GM21447 (cell line): Measurements from ENCODE around the gene RSPH3.
"Not testable (repeated sequence)": the region's sequence is repeated elsewhere in the genome, so short reads cannot be mapped to it uniquely, and the experiment has no call there.

Experiments used
- ATAC-seq: cut with Tn5 transposase; IDR thresholded peaks from one replicate; pipeline ENCODE4 v1.9.1; 2021; ENCODE audit not compliant: unreplicated experiment

RSPH3 gene

DNA sequence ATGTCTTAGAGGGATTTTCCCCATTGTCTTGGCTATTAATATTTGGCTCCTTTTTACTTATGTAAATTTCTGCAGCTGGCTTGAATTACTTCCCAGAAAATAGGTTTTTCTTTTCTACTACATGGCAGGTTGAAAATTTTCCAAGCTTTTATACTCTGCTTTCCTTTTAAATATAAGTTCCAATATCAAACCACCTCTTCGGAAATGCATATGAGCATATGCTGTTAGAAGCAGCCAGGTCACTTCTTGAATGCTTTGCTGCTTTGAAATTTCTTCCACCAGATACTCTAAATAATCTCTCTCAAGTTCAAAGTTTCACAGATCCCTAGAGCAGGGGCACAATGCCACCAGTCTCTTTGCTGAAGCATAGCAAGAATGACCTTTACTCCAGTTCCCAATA is 25.2 kb upstream of the RSPH3 start:
- ATAC-seq: not testable (repeated sequence)

DNA sequence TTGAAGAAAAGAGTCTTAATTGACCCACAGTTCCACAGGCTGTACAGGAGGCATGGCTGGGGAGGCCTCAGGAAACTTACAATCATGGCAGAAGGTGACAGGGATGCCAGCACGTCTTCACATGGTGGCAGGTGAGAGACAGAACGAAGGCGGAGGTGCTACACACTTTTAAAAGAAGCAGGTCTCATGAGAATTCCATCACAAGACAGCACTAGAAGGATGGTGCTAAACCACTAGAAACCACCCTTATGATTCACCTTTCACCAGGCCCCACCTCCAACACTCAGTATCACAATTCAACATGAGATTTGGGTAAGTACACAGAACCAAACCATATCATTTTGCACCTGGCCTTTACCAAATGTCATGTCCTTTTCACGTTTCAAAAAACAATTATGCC is 23.9 kb upstream of the RSPH3 start:
- ATAC-seq: no peak

DNA sequence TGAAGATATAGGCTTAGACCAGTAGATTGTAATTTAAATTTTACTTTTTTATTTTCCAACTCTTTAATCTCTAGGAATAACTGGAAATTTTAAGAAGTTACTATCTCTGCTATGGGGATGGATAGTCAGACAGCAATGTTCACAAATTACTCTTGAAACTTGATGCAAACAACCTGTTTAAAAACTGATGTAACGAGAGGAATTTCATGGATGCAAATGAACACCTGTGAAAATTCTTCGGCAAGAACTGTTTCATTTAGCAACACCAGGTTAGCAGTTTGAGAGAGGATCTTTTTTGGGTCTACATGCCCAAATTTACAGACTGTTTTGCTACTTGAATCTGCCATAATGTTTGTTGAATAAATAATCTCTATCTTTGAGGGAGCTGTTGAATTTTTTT is 20.0 kb upstream of the RSPH3 start:
- no peak for ATAC-seq

DNA sequence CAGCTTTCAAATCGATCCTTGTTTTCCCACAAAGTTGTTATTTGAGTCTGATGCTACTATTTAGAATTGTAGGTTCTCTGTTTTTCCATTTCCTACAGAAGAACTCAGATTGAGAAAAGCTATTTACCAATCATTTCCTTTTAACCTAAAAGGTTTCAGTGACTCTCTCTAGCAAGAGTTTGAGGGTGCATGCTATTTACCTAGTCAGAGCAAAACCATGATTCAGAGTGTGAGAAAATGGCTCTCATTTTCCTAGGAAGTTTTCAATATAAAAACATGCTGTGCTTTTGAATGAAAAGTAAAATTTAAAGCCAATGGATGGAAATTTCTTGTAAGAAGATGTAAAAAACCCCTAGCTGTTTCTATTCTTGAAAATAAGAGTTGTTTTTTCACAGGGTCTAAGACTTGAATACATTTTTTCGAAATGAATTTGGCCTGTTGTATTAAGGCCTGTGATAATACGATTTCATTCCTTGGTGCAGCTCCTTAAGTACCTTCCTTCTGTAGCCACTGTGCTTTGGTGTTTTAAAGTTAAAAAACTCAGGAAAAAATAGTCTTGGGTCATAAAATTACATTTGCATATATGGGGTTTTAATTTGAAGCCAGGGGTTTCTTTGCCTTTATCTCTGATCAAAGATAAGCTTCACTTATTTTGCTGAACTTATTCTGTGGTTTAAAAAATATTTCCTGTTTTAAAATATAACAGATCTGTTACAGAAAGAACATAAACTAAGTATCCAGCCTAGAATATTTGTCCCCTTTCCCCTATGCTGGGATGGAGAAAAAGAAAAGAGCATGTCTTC is 18.0 kb upstream of the RSPH3 start:
- ATAC-seq: no peak

DNA sequence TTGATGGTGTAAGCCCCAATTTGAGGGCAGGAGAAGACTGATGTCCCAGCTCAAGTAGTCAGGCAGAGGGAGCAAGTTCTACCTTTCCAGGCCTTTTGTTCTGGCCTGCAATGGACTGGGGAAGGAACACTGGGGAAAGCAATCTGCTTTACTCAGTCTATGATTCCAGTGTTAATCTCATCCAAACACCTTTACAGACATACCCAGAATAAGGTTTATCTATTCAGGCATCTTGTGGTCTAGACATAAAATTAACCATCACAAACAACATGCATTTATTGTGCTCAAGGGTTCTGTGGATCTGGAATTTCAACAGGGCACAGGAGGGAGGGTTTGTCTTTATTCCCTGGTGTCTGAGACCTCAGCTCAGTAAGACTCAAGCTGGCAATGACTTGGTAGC is 14.4 kb upstream of the RSPH3 start:
- ATAC-seq: no peak

DNA sequence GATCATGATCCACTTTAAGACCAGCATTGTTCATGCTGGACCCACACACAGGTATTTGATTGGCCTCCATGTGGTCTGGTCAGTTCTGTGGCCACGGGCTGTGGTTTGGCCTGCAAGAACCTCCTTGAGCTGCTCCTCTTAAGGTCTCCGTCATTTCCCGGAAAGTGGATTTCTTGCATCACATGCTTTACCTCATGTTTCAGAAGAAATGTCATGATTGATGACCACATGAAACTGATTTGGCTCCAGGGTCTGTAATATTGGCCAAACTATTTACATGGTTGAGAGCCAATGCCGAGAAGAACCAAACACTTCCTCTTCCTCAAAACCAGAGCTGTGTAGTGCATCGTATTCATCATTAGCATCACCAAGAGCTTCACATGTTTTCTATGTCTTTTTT is 13.2 kb upstream of the RSPH3 start:
- no peak for ATAC-seq

DNA sequence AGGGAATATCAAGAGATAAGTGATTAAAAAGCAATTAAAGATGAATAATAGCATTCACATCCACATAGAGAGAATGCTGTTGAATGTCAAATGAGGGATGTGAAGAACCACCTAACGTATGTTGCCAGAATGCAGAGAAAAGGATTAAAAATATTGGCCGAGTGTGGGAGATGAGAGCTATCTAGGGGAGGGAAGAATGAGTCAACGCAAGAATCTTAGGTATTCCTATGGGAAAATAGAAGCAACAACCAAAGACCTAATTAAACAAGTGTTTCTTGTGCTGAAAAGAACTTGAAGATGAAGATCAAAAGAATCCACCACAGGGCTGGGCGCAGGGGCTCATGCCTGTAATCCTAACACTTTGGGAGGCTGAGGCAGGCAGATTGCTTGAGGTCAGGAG is 12.2 kb upstream of the RSPH3 start:
- ATAC-seq: no peak

DNA sequence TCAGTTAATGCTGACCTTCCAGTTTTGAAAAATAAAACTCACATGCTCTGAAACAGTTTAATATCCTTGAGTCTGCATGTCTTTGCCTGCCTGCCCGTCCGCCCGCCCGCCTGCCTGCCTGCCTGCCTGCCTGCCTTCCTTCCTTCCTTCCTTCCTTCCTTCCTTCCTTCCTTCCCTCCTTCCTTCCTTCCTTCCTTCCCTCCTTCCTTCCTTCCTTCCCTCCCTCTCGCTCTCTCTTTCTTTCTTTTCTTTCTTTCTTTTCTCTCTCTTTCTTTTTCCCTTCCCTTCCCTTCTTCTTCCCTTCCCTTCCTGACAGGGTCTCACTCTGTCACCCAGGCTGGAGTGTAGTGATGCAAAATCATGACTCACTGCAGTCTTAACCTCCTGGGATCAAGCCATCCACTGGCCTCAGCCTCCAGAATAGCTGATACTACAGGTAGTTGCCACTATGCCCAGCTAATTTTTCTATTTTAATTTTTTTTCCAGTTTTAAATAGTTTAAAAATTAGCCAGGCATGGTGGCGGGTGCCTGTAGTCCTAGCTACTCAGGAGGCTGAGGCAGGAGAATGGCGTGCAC is 10.1 kb upstream of the RSPH3 start:
- not testable (repeated sequence) for ATAC-seq

DNA sequence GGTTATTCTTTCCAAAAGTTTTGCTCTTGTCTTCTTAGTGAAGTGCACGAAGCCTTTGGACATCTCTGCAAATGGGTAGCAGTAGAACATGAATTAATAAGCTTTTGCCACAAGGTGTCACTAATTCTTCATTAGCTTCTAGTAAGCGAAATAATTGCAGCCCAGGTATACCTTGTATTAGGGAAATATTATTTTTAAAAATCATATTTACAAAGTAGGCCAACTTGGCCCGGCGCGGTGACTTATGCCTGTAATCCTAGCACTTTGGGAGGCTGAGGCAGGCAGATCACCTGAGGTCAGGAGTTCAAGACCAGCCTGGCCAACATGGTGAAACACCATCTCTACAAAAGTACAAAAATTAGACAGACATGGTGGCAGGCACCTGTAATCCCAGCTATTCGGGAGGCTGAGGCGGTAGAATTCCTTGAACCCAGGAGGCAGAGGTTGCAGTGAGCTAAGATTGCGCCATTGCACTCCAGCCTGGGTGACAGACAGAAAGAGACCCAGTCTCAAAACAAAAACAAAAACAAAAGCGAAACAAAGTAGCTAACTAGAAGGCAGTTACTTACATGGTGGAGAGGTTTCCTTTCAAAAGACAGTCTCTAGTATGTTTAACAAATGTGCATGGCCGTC is 8.8 kb upstream of the RSPH3 start:
- no peak for ATAC-seq

DNA sequence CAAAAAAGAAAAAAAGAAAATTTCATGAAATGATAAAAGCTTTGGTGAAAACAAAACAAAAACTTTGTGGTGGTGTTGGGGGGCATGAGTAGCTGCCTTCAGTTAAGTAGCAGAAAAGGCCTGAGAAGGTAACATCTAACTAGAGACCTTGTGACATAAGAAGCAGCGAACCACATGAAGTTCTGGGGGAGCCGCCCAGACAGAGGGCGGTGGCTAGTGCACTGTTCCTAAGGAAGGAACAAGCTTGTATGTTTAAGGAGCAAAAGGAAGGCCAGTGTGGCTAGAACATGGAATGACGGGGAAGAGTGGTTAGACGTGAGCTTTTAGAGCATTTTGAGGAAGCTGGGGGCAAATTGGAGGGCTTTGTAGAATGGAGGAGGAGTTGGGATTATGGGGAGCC is 7.5 kb upstream of the RSPH3 start:
- no peak for ATAC-seq

DNA sequence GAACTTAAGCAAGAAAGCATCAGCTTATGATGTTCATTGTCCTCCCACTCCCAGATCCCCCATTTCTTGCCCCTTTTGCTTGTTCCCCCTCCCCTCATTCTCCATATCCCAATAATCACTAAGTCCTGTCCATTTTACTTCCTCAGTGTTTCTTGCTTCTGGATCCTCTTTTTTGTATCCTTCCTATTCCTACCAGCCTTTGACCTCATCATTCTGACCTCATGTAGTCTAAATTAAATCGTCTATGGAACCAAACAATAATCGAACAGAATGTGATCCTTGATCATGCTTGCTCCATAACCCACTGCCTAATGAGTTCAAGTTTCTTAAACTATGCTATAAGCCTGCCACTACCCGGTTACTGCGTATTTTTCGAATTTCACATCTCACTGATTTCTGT is 5.4 kb upstream of the RSPH3 start:
- no peak for ATAC-seq

DNA sequence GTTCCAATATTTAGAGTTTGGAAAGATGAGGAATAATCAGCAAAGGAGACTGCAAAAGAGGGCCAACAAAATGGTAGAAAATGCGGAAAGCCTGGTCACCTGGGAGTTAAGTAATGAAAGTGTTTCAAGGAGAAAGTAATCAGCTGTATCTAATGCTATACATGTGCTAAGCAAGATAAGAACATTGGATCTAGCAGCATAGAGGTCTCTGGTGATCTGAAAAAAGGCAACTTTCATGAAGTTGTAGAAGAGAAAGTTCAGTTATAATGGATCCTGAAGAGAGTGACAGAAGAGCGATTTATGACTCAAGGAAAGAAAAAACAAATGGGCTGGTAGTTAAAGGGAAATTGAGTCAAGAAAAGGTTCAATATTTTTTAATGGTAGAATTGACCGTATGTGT is 4.6 kb upstream of the RSPH3 start:
- ATAC-seq: no peak

DNA sequence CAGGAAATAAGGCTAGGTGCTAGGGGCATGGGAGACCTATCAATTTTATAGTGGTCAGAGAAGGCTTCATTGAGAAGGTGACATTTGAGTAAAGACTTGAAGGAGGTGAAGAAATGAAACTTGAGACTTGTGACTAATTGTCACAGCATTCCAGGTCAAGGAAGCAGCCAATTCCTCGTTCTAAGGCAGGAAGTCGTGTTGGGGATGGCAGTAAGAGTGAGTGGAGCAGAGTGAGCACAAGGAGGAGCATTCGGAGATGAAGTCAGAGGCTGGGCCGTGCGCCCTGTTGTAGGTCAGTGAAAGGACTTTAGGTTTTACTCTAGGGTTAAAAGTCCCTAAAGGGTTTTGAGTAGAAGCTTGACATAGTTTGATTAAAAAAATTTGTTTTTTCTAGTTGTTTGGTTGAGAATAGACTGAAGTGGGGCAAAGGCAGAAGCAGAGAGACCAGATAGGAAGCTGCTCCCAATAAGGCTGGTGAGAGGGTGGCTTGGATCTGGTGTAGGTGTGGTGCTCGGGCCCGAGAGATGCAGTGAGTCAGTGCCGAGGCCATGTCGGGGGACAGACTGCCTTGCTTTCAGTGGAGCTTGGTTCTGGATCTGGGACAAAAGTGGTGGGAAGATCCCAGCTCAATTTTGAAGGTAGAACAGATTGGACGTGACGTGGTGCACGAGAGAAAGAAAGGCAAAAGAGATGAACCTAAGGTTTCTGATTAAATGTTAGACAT is 2.6 kb upstream of the RSPH3 start:
- ATAC-seq: no peak

DNA sequence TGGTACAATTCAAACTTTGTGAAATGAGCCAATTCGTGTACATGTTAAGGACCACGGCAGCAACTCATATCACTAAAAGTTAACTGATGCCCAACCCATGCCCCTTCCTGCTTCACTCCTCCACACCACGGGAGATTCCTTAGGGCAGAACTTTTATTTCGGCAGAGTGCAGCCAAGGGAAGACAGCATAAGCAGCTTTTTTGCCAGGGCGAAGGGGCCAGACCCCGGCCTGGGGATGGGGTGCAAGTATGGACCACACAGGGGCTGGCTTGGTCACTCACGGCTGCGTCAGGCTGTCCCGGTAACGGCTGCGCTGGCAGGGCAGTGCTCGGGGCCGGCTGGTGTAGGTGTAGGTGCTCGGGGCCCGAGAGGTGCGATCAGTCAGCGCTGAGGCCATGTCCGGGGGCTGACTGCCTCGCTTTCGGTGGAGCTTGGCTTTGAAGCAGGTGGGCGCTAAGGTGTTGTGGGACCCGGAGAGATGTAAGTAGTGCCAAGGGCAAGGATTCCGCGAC is 792 bp downstream of the RSPH3 start:
- peak; percentile 24 for ATAC-seq

DNA sequence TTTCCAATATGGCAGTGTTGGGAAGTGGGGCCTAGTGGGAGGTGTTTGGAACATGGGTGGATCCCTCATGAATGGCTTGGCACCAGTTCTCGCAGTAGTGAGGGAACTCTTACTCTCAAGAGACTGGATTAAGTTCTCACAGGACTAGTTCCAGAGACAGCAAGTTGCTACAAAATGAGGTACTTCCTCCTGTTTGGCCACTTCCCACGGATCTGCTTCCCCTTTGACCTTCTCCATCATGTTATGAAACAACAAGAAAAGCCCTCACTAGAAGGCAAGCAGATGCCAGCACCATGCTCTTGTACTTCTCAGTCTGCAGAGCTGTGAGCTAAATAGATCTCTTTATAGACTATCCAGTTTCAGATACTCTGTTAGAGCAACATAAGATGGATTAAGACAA is 3.1 kb downstream of the RSPH3 start:
- ATAC-seq: no peak

DNA sequence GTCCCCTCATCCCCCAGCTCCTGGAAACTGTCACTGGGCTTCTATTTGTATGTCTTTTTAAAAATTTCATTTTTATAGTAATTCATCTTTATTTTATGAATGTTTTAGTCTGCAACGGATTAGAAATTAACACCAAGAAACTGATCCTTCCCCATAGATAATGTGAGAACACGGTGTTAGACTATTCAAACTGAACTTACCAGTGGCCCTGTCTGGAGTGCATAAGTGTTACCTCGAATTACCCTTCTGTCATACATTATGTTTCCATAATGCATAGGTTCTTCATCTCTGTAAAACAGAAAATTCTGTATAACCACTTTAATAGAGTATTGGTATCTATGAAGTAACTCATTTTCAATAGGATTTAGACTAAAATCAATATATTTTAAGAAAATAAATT is 6.4 kb downstream of the RSPH3 start:
- ATAC-seq: no peak

DNA sequence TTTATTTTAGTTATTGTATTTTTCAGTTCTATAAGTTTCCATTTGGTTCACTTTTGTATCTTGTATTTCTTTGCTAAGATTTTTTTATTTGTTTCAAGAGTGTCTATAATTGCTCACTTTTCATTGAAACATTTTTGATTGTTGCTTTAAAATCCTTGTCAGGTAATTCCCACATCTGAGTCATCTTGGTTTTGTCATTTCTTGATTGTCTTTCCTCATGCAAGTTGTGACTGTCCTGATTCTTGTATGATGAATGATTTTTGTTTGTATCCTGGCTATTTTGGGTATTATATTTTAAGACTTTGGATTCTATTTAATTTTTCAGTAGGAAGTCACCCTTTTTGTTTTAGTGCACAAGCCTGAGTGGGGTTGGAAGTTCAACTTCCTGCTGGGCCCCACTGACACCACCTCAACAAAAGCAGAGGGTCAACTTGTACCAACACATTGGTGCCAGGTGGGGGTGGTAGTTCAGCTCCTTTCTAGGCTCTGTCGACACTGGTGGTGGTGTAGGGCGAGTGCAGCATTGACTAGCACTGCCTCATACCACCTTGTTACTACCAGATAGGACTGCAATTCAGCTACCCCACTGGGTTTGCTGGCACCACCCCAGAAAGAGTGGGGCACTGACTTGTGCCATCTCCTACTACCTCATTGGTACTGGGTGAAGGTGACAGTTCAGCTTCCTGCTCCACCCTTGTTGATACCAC is 8.8 kb downstream of the RSPH3 start:
- no peak for ATAC-seq

DNA sequence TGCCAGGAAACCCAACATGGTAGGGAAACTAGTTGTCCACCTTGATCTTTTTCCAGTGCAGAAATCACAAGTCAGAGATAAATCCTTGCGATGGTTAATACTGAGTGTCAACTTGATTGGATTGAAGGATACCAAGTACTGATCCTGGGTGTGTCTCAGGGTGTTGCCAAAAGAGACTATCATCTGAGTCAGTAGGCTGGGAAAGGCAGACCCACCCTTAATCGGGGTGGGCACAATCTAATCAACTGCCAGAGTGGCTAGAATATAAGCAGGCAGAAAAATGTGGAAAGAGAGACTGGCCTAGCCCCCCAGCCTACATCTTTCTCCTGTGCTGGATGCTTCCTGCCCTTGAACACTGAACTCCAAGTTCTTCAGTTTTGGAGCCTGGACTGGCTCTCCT is 10.3 kb downstream of the RSPH3 start:
- not testable (repeated sequence) for ATAC-seq

DNA sequence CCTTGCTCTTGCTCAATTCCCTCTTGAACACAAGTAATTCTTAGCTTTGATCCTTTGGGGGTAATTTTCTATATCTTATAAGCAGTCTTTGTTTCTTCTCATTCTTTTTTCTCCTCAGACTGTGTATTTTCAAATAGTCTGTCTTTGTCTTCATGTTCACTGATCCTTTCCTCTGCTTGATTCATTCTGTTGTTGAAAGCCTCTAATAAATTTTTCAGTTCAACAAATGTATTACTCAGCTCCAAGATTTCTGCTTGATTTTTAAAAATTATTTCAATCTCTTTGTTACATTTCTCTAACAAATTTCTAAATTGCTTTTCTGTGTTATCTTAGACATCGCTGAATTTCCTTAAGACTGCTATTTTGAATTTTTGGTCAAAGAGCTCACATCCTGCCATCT is 11.5 kb downstream of the RSPH3 start:
- no peak for ATAC-seq

DNA sequence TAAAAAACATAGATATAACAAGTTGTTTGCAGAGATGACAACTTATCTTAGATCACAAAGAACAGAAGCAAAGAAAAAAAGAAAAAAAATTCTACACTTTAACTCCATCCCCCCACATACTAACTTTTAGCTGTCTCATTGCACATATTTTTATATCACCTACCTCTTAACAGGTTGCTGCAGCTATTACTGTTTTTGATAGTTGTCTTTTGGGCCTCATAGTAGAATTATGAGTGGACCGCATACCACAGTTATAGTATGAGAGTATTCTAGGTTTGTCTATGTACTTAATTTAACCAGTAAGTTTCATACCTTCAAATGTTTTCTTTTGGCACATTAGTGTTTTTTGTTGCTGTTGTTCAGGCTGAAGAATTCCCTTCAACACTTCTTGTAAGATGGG is 12.3 kb downstream of the RSPH3 start:
- ATAC-seq: no peak

DNA sequence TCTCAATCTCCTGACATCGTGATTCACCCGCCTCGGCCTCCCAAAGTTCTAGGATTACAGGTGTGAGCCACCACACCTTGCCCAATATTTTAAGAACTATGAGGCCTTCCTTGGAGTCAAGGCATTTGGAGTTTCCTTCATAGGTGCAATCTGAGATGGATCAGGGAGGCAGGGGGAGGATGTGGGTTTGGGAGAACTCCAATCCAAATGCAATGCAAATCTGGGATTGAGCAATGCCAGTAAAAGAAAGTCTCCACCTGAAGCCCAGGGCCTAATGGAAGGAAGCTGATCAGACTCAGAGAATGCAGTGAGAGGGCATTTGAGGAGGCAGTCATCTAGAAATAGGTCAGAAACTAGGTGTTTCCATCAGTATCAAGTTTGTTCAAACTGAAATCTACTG is 21.2 kb downstream of the RSPH3 start:
- ATAC-seq: no peak
